HepG2 (cell line): ENCODE data around the gene IST1. TPM values are rescaled to one million over a fixed set of nuclear protein-coding genes. Genes with fewer than 3 reads are reported as not detected.

Experiments used
- ARNTL ChIP-seq: sonication (generic); formaldehyde crosslinking; IDR thresholded peaks from 2 replicates; pipeline ENCODE4 v1.4.0; 2020; ENCODE audit warnings: mild to moderate bottlenecking, missing genetic modification reagents
- ATF3 ChIP-seq: sonication (generic); formaldehyde crosslinking; IDR thresholded peaks from 2 replicates; pipeline ENCODE4 v1.4.0; 2020; ENCODE audit warnings: missing genetic modification reagents
- ETV5 ChIP-seq: IDR thresholded peaks from 2 replicates; pipeline ENCODE4 v1.6.1; 2018; ENCODE audit warnings: missing biosample characterization, missing genetic modification reagents, inconsistent platforms, borderline replicate concordance
- HHEX ChIP-seq: IDR thresholded peaks from 2 replicates; pipeline ENCODE4 v1.6.1; 2016; ENCODE audit warnings: control low read depth
- HNF1B ChIP-seq: sonication (generic); formaldehyde crosslinking; IDR thresholded peaks from 2 replicates; pipeline ENCODE4 v1.5.1; 2020; ENCODE audit warnings: mild to moderate bottlenecking, moderate library complexity, missing genetic modification reagents
- HOXA3 ChIP-seq: sonication (generic); formaldehyde crosslinking; IDR thresholded peaks from 2 replicates; pipeline ENCODE4 v1.5.0; 2020; ENCODE audit warnings: missing genetic modification reagents
- KLF9 ChIP-seq: IDR thresholded peaks from 2 replicates; pipeline ENCODE4 v1.6.1; 2016; ENCODE audit warnings: low read depth
- NFYB ChIP-seq: sonication (generic); formaldehyde crosslinking; IDR thresholded peaks from 2 replicates; pipeline ENCODE4 v1.4.0; 2020; ENCODE audit warnings: missing genetic modification reagents
- PCBP1 ChIP-seq: fragments of 200-400 bp; formaldehyde crosslinking; IDR thresholded peaks from 2 replicates; pipeline ENCODE4 v1.6.1; 2017; ENCODE audit warnings: mild to moderate bottlenecking, low read depth, low read length, borderline replicate concordance
- PCBP2 ChIP-seq: fragments of 200-400 bp; formaldehyde crosslinking; optimal IDR thresholded peaks from 2 replicates; pipeline ENCODE3; 2018; ENCODE audit warnings: low read length, low read depth; ENCODE audit not compliant: poor library complexity, severe bottlenecking
- PHF8 ChIP-seq: sonication (generic); formaldehyde crosslinking; IDR thresholded peaks from 2 replicates; pipeline ENCODE4 v1.5.0; 2020; ENCODE audit warnings: missing genetic modification reagents
- POGZ ChIP-seq: sonication (generic); formaldehyde crosslinking; IDR thresholded peaks from 2 replicates; pipeline ENCODE4 v1.4.0; 2020; ENCODE audit warnings: mild to moderate bottlenecking, missing genetic modification reagents
- RARA ChIP-seq: IDR thresholded peaks from 2 replicates; pipeline ENCODE4 v1.6.1; 2016; ENCODE audit warnings: missing genetic modification reagents, missing compliant biosample characterization
- SMARCC2 ChIP-seq: fragments of 450-650 bp; IDR thresholded peaks from 2 replicates; pipeline ENCODE4 v1.6.1; 2017; ENCODE audit warnings: antibody characterized with exemption, mild to moderate bottlenecking
- STAG1 ChIP-seq: sonication (generic); formaldehyde crosslinking; IDR thresholded peaks from 2 replicates; pipeline ENCODE4 v1.4.0; 2020; ENCODE audit warnings: missing genetic modification reagents
- TFAP4 ChIP-seq: sonication (generic); IDR thresholded peaks from 2 replicates; pipeline ENCODE4 v1.6.1; 2016; ENCODE audit warnings: low read depth, borderline replicate concordance
- ZFP37 ChIP-seq: sonication (generic); formaldehyde crosslinking; IDR thresholded peaks from 2 replicates; pipeline ENCODE4 v1.4.0; 2020; ENCODE audit warnings: missing genetic modification reagents, borderline replicate concordance
- ZIK1 ChIP-seq: sonication (generic); formaldehyde crosslinking; IDR thresholded peaks from 2 replicates; pipeline ENCODE4 v1.5.0; 2020; ENCODE audit warnings: mild to moderate bottlenecking, low read depth, missing genetic modification reagents, borderline replicate concordance
- ZNF235 ChIP-seq: sonication (generic); formaldehyde crosslinking; IDR thresholded peaks from 2 replicates; pipeline ENCODE4 v1.8.1; 2023; ENCODE audit warnings: mild to moderate bottlenecking, missing genetic modification reagents, borderline replicate concordance
- ZNF329 ChIP-seq: sonication (generic); formaldehyde crosslinking; IDR thresholded peaks from 2 replicates; pipeline ENCODE4 v1.9.0; 2021; ENCODE audit warnings: low read depth, mild to moderate bottlenecking, missing genetic modification reagents
- ZNF496 ChIP-seq: sonication (generic); formaldehyde crosslinking; IDR thresholded peaks from 2 replicates; pipeline ENCODE4 v1.8.1; 2023; ENCODE audit warnings: mild to moderate bottlenecking, moderate library complexity, missing genetic modification reagents; ENCODE audit not compliant: insufficient replicate concordance
- ZNF746 ChIP-seq: sonication (generic); formaldehyde crosslinking; IDR thresholded peaks from 2 replicates; pipeline ENCODE4 v1.8.0; 2022; ENCODE audit warnings: mild to moderate bottlenecking, missing genetic modification reagents
- polyA plus RNA-seq, 8 experiments: library from polyadenylated mRNA; depleted of rRNA in 3 of 8; stranded (reverse) in 7 of 8; unstranded in 1 of 8; fragments of >200 nt; fragmentation: Illumina TruSeq in 4 of 8; extraction: Trizol in 4 of 8; gene quantifications; 2 replicates each; pipeline versions ENCODE4 v1.2.1 to v1.2.3, GENCODE V29; 2011 to 2016; ENCODE audit warnings: low read depth in 4 of 8, missing spikeins in 1 of 8, mixed read lengths in 1 of 8; ENCODE audit not compliant: insufficient read depth in 1 of 8
- total RNA-seq, 5 experiments: library from RNA; depleted of rRNA; stranded (reverse); fragments of >200 nt; fragmentation: Illumina TruSeq; extraction: Trizol; gene quantifications; 2 replicates each; pipeline ENCODE4 v1.2.3, GENCODE V29; 2016; ENCODE audit warnings: low read depth in 1 of 5
- TF ChIP-seq, protein P1 (sequence below): sonication (generic); formaldehyde crosslinking; conservative IDR thresholded peaks from 2 replicates; pipeline ENCODE4 v1.8.1; 2023; ENCODE audit warnings: missing genetic modification reagents
- TF ChIP-seq, protein P2 (sequence below): sonication (generic); formaldehyde crosslinking; IDR thresholded peaks from 2 replicates; pipeline ENCODE4 v1.8.0; 2022; ENCODE audit warnings: missing genetic modification reagents, mild to moderate bottlenecking, borderline replicate concordance
- TF ChIP-seq, protein P3 (sequence below), 2 experiments: fragments of 450-650 bp in 1 of 2; sonication (generic) in 1 of 2; formaldehyde crosslinking; IDR thresholded peaks; 2 replicates each; pipeline versions ENCODE4 v1.5.0 to v1.8.0; 2020 to 2022; ENCODE audit warnings: mild to moderate bottlenecking in 1 of 2, missing genetic modification reagents in 1 of 2

The IST1 gene
- total and polyA plus RNA-seq, 2 of the 13 experiments (the other 11 are each of a cell fraction or from before 2014, with no cell fraction given) = 346 to 415 TPM

- TF ChIP-seq HOXA3 = no peak
- no peak for TF ChIP-seq PCBP2
- 0 out of 2 replicates have a peak, but pooled peaks have one; percentile 36 for TF ChIP-seq ZIK1
- TF ChIP-seq PHF8 (CRISPR knock-in tag) = no peak
- TF ChIP-seq, protein P1, sequence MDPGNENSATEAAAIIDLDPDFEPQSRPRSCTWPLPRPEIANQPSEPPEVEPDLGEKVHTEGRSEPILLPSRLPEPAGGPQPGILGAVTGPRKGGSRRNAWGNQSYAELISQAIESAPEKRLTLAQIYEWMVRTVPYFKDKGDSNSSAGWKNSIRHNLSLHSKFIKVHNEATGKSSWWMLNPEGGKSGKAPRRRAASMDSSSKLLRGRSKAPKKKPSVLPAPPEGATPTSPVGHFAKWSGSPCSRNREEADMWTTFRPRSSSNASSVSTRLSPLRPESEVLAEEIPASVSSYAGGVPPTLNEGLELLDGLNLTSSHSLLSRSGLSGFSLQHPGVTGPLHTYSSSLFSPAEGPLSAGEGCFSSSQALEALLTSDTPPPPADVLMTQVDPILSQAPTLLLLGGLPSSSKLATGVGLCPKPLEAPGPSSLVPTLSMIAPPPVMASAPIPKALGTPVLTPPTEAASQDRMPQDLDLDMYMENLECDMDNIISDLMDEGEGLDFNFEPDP (CRISPR knock-in tag) = no peak
- no peak for TF ChIP-seq ZNF329
- TF ChIP-seq, protein P2, sequence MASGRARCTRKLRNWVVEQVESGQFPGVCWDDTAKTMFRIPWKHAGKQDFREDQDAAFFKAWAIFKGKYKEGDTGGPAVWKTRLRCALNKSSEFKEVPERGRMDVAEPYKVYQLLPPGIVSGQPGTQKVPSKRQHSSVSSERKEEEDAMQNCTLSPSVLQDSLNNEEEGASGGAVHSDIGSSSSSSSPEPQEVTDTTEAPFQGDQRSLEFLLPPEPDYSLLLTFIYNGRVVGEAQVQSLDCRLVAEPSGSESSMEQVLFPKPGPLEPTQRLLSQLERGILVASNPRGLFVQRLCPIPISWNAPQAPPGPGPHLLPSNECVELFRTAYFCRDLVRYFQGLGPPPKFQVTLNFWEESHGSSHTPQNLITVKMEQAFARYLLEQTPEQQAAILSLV = no peak
- TF ChIP-seq HHEX (CRISPR knock-in tag) = no peak
- TF ChIP-seq RARA (CRISPR knock-in tag) = 0 out of 2 replicates have a peak, but pooled peaks have one; percentile 9
- peak; percentile 90 for TF ChIP-seq TFAP4
- no peak for TF ChIP-seq ZFP37 (CRISPR knock-in tag)
- TF ChIP-seq HNF1B (CRISPR knock-in tag) = peak; percentile 41
- no peak for TF ChIP-seq SMARCC2
- no peak for TF ChIP-seq ZNF746 (CRISPR knock-in tag)
- peak; percentile 71 for TF ChIP-seq ATF3 (CRISPR knock-in tag)
- TF ChIP-seq ZNF496 = no peak
- TF ChIP-seq NFYB (CRISPR knock-in tag) = no peak
- TF ChIP-seq STAG1 = no peak
- TF ChIP-seq ZNF235 = no peak
- TF ChIP-seq ETV5 (CRISPR knock-in tag) = peak; percentile 73; the same call in 1 of the 2 replicates
- TF ChIP-seq POGZ (CRISPR knock-in tag) = 0 out of 2 replicates have a peak, but pooled peaks have one; percentile 11
- TF ChIP-seq PCBP1 = no peak
- TF ChIP-seq ARNTL (CRISPR knock-in tag) = no peak
- TF ChIP-seq, protein P3, sequence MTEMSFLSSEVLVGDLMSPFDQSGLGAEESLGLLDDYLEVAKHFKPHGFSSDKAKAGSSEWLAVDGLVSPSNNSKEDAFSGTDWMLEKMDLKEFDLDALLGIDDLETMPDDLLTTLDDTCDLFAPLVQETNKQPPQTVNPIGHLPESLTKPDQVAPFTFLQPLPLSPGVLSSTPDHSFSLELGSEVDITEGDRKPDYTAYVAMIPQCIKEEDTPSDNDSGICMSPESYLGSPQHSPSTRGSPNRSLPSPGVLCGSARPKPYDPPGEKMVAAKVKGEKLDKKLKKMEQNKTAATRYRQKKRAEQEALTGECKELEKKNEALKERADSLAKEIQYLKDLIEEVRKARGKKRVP (CRISPR knock-in tag; IDR thresholded peaks at IDR 0.05) = no peak
- TF ChIP-seq KLF9 (CRISPR knock-in tag) = no peak
Observed at GRCh38 chr16:71974068-71974818, 78.9 kb downstream of the IST1 start (continued).
